ENCODE results near the gene AKAP4.

- peak in 2 of 5 experiments; percentile 8 to 14 for TF ChIP-seq CTCF (IDR thresholded peaks at IDR 0.05)
- no peak for TF ChIP-seq EP300 (IDR thresholded peaks at IDR 0.05)
Observed at GRCh38 chrX:50211510-50211909, 10.7 kb upstream of the AKAP4 start.
